Measurements from ENCODE around the gene RPL18.
"Not testable (repeated sequence)": the region's sequence is repeated elsewhere in the genome, so short reads cannot be mapped to it uniquely, and the experiment has no call there.

Gene RPL18

DNA sequence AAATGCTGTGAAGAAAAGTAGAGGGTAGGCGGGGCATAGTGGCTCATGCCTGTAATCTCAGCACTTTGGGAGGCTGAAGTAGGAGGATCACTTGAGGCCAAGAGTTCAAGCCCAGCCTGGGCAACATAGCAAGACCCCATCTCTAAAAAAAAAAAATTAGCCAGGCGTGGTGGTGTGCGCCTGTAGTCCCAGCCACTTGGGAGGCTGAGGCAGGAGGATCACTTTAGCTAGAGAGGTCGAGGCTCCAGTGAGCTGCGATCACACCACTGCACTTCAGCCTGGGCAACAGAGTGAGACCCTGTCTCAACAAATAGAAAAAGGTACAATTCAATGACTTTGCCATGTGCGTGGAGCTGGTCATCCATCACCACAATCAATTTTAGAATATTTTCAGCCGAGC lies 41.1 kb downstream of the RPL18 start:
- not testable (repeated sequence) for DNase-seq (ENCODE audit: low read depth)

DNA sequence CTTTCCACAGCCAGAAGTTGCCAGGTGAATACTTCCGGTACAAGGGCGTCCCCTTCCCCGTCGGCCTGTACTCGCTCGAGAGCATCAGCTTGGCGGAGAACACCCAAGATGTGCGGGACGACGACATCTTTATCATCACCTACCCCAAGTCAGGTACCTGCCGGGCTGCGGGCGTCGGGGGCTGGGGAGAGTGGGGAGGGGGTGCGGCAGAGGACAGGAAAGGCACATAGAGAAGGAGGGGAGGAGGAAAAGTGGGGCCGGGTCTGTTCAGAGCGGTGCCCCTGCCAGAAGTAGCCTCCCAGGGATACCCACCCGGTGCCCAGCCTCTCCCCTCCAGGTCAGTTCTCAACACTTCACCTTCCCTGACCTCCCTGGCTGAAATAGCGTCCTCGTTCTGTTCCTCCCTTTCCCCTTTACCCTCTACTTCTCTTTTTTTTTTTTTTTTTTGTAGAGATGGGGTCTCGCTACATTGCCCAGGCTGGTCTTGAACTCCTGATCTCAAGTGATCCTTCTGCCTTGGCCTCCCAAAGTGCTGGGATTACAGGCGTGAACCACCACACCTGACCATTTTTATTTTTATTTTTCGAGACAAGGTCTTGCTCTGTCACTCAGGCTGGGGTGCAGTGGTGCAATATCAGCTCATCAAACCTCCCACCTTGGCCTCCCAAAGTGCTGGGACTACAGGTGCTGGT lies 42.9 kb downstream of the RPL18 start:
- DNase-seq (ENCODE audit: low read depth), result no peak

DNA sequence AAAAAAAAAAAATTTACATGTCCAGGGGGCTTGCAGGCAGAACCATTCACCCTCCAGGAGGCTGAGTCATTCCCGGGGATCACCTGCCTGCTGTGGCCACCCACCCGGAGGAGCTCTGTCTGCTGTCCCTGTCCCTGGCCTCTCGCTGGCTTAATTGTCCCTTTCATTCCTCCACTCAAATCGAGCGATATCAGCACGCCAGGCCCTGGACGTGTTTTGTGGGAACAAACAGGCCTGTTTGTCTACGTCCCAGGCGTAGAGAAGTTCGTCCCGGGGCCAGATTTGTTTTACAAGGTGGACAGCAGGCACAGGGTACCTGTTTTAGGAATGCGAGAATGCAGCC lies 45.8 kb downstream of the RPL18 start:
- DNase-seq (ENCODE audit: low read depth), result no peak

DNA sequence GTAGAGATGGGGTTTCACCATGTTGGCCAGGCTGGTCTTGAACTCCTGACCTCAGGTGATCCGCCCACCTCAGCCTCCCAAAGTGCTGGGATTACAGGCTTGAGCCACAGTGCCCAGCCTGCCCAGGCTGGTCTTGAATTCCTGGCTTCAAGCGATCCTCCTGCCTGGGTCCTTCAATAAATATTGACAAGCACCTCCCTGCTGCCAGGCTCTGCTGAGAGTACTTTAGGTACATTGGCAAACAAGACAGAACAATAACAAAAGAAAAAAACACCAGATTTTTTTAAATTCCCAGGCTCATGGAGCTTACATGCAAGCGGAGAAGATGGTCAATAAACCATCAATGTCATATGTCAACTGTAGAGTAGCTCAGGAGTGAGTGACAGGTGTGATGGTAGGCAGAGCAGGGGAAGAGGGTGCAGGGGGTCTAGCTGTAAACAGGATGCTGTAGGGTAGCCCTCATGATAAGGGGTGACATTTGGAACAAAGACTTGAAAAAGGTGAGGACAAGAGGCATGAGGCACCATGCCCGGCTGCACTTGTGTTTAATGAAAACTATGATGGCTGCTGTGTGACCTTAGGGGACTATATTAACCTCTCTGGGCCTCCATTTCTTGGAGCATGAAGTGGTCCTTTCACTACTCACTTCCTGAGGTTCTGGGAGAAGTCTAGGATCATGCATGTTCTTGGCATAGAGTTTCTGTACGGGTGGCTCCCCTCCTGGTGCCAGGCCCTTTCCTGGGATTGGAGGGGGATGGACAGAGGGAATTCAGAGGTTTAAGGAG lies 47.4 kb downstream of the RPL18 start:
- DNase-seq (ENCODE audit: low read depth), result no peak

DNA sequence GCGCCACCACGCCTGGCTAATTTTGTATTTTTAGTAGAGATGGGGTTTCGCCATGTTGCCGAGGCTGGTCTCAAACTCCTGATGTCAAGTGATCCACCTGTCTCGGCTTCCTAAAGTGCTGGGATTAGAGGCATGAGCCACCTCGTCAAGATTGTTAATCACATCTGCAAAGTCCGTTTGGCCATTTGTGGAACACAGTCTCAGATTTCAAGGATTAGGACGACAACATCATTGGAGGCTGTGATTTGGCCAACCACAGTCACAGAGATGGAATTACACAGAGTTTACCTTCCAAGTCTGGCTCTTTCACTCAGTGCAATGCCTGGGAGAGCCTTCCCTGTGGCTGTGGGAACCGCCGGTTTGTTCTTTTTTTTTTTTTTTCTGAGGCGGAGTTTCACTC lies 49.2 kb downstream of the RPL18 start:
- DNase-seq (ENCODE audit: low read depth), result no peak

DNA sequence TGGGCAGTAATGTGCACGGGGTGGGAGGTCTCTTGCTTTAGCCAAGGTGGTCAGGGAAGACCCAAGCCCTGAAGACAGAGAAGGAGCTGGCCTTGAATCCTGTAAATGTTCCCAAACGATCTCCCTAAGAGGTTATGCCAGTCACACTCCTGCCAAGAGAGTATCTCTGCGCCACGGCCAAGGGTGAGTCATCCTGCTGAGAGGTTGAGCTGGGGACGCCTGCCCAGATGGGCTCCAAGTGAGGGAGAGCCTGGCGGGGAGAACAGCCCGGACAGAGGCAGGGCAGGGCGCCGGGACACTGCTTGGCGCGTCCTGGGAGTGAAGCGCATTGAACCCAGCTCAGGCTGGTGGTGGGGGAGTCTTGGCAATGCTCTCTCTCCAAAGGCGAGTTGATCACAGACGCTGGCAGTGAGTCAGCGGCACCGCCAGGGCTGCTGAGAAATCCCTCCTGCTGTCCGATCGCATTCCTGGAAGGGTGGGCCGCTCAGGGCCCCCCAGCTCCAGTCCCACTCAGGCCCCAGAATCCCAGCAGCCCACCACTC lies 50.6 kb downstream of the RPL18 start:
- DNase-seq (ENCODE audit: low read depth), result peak; percentile 87
